HG02870 (cell line): ENCODE data around the gene NID1.
"Not testable (repeated sequence)": the region's sequence is repeated elsewhere in the genome, so short reads cannot be mapped to it uniquely, and the experiment has no call there.

ENCODE experiments used
- ATAC-seq: cut with Tn5 transposase; IDR thresholded peaks from one replicate; pipeline ENCODE4 v1.9.1; 2021; ENCODE audit warnings: mild to moderate bottlenecking, moderate library complexity; ENCODE audit not compliant: unreplicated experiment

Gene NID1

DNA sequence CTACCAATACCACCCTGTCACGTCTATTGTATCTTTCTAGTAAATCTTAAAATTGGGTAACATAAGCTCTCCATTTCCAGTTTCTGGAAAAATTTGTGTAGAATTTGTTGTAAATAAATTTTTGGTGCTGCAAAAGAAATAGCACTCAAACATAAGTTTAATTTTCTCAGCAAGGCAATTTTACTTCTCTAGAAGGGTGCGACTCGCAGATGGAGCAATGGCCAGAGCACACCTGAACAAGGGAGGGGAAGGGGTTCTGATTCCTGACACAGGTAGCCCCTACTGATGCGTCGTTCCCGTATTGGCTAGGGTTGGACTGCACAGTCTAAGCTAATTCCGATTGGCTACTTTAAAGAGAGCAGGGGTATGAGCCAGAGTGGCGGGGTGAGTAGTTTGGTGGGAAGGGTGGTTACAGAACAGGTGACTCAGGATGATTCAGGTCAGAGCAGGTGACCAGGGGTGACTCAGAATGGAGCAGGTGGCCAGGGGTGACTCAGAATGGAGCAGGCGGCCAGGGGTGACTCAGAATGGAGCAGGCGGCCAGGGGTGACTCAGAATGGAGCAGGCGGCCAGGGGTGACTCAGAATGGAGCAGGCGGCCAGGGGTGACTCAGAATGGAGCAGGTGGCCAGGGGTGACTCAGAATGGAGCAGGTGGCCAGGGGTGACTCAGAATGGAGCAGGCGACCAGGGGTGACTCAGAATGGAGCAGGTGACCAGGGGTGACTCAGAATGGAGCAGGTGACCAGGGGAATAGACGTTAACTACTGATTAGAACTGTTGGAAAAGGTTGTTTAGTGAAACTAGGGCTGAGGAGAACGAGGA lies 32.0 kb upstream of the NID1 start:
- ATAC-seq, result not testable (repeated sequence)

DNA sequence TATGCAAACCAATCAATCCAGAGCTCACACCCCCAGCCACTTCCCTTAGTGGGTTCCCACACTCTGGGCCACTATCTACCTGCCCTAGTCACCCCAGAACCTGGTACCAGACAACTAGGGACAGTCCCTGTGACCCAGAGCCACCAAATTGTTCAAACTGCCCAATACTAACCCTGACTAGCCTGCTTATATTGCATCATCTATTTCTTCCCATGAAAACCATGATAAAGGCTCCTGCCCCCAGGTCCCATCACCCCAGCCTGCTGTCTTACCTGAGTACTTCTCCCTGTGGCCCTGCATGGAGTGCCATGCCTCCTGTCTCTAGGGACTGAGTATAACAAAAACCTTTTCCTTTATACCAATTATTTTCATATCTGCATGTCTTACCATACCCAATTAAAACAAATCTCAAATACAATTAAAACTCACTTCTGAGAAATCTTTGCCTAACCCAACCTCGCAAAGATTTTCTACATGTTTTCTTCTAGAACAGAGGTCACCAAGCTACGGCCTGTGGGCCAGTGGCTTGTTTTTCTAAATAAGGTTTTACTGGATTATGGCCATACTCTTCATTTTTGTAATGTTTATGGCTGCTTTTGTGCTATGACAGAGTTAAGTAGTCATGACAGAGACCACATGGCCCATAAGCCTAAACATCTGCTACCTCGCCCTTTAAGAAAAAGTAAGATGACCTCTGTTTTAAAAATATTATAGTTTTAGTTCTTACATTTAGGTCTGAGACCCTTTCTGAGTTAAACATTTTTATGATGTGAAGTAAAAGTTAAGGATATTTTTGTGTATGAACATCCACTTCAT lies 31.0 kb upstream of the NID1 start:
- ATAC-seq, result no peak

DNA sequence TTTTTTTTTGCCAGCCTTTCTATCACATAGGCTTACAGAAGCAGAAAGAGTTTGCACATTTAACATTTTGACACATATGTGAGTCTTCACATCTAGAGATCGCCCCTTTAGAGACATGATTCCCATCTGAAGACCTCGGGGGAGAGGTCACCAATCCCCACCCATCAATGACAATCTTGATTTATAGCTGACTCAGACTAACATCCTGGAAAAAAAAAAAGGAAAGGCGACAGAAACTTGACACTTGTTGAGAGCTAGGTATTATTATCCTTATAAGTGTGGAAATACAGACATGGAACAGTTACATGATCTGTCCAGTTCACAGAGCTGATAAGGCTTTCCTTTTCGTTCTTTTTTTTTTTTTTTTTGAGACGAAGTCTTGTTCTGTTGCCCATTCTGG lies 28.0 kb upstream of the NID1 start:
- no peak for ATAC-seq

DNA sequence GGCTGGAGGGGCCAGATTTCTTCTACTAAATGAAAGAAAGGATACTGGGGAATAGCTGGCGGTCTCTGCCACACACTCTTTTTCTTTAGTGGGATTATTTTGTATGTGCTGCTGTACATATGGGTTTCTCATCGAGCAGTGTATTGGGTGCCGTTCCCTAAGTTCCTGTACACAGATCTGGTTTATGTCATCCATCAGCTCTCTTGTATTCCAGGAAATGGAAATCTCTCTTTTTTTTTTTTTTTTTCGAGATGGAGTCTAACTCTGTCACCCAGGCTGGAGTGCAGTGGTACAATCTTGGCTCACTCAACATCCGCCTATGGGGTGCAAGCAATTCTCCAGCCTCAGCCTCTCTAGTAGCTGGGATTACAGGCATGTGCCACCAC lies 27.0 kb upstream of the NID1 start:
- no peak for ATAC-seq

DNA sequence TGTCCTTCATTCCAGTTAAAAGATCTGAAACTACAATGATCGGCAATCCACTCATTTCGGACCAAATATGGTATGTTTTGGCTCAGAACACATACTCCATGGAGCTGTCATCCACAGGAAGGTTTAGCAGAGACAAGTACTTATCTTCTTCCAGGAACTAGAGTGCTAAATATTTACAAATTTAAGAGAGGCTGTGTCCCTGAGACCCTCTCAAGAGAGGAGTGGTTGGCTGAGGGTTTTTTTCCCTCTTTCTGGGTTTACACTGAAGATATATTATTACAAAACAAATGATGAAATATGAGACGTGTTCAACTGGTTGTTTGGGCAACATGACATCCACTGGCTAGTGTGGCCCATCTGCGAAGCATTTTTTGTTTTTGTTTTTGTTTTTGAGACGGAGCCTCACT lies 25.9 kb upstream of the NID1 start:
- ATAC-seq, result no peak

DNA sequence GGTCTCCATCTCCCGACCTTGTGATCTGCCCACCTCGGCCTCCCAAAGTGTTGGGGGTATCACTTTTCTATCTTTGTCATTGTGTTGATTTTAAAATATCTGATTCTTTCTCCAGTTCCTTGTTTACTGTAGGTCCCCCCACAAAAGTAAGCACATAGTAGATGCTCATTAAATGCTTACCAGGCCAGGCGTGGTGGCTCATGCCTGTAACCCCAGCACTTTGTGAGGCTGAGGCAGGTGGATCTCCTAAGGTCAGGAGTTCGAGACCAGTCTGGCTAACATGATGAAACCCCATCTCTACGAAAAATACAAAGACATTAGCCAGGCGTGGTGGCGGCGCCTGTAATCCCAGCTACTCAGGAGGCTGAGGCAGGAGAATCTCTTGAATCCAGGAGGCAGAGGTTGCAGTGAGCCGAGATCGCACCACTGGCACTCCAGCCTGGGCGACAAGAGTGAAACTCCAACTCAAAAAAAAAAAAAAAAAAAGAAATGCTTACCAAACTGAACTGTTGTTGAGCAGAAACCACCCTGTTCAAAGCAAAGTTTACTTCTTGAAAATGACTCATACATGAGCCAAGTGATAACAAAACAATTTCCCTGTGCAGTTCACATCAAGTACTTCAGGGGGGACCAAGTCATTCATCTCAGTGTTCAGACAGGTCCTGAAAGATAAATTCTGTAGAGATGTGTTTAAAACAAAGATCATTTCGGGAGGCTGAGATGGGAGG lies 24.3 kb upstream of the NID1 start:
- no peak for ATAC-seq

DNA sequence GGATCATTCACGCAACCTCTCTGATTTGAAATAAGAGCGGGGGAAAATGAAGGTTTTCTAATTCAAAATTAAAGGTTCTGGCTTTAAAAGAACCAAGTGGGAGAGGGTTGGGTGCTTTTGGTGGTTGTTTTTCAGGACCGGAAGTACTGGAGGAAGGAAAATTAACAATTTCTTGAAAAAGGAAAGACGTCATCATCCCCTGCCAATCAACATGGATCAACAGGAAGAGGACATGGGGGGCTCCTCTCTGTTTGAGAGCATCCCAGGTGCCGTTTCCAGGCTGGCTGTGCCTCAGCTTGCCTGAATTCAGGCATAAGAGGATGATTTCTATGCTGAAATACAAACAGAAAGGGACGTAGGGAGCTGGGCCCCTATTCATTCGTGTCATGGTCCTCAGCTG lies 21.6 kb upstream of the NID1 start:
- ATAC-seq, result no peak

DNA sequence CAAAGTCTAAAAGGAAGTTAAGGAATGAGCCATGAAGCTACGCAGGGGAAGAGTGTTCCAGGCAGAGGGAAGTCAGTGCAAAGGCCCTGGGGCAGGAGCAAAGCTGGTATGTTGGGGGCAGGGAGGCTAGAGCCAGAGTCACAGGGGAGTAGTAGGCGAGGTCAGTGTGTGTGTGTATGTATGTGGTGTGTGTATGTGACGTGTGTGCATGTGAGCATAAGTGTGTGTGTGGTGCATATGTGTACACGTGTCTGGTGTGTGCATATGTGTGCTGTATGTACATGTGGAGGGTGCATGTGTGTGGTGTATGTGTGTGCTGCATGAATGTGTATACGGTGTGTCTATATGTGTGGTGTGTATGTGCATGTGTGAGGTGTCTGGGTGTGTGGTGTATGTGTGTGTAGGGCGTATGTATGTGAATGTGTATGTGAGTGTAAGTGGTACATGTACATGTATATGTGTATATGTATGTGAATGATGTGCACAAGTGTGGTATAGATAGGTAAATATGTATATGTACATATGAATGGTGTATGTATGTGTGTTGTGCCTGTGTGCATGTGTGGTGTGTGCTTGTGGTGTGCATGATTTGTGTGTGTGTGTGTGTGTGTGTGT lies 20.8 kb upstream of the NID1 start:
- no peak for ATAC-seq

DNA sequence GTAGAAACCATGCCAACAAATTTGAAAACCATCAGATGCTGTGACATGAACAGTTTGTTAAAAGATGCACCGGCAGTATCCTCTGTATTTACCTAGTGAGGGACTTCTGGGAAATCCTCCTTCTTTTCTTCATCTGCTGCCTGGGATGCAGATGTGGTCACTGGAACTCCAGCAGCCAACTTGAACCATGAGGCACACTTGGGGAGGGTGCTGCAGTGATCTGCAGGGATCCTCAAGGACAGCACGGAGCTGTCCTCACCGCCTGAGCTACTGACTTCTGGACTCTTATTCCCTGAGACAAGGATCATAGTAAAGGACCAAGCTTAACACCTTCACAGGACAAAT lies 19.5 kb upstream of the NID1 start:
- no peak for ATAC-seq

DNA sequence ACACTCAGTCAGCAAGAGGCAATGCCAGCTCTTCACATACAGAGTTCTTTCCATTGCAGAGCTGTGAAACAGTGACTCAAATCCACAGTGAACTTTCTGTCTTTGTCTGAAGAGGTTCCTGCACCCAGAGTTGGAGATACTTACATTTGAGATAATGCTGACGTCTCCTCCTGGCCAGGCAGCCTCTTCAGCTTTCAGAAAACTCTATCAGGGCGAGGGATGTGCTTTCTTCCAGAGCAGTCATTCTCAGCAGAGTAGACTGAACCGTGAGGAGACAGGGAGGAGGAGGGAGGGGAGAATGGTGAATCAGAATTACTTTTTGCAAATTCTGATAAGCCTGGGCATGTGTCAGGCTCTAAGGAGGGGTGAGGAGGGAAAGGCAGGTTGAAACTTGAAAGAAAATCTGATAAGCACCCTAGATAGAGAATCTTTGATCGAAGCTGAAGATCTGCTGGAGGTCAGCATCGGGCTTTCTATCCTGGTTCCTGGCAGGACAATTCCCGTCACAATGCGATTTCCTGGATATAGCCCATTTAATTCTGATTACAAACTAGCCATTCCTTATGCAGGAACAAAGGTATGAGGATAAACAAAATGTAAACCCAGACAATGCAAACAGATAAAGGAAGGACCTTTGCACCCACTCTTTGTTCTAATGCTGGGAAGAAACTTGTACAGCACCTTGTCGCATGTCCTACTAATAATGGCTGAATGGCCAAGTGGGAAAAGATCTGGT lies 18.9 kb upstream of the NID1 start:
- no peak for ATAC-seq

DNA sequence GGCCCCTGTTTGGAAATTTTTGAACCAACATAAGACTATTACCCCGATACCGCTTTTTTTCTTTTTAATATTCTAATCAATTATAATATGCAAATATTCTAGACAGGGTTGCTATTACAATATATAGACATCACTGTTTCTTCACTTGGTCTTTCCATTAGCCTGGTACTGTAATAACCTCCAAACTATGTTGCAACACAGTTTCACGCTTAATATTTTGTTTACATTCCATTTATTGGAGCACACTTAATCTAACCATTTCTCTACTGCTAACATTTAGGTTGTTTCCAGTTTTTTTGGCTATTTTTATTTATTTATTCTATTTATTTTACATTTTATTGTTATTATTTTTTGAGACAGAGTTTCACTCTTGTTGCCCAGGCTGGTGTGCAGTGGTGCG lies 17.6 kb upstream of the NID1 start:
- ATAC-seq, result no peak

DNA sequence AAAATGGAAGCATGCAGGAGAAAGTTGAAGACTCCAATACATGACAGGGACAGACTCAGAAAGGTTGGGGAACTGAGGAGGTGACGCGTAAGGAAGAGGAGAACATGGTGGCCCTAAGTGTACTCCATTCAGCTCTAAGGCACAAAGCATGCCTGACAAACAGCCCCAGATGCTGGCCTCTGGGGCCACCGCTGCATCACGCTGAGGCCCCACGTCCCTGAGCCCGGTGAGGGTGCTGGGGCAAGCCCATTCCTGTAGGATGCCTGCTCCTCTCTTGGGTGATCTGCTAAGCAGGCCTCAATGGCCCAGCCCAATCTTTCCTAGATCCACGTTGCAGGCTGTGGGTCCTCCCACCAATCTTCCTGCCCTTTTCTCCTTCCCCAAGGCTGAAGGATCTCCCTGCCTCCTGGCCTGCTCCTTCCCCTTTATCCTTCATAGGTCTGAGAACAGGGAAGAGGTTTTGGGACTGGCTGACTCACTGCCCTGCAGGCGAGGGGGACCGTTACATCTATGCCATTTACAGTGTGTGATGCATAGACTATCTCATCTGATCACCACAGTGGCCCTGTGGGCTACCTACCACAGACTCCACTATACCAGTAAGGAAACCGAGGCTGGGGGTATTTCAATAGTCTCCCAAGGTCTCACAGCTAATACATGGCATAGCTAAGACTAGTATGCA lies 16.8 kb upstream of the NID1 start:
- ATAC-seq, result no peak

DNA sequence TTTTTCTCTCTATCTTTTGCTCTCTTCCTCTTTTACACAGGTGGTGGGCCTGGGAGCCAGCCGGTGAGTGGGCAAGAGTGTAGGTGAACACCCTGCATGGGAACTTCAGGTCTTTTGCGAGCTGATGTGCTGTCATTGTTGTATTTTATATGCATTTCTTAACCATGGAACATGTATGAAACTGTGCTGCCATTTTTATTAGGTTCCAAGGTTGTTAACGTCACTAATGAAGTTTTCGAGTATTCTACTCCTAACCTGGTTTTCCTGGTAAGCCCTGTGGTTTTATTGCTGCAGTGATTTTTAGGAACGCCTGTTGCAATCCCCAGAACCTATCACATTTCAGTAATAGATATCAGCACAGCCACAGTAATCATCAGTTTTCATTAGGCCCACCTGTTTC lies 14.8 kb upstream of the NID1 start:
- ATAC-seq, result no peak

DNA sequence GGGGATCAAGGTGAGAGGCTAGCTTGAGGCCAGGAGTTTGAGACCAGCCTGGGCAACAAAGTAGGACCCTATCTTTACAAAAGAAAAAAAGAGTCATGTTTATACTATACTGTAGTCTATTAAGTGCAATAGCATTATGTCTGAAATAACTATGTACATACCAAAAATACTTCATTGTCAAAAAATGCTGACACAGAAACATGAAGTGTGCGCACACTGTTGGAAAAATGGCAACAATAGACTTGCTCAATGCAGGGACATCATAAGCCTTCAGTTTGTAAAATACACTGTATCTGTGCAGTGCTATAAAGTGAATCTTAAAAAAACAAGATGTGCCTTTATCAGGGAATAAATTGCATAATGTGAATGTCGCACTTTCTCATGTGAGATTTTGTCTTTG lies 14.1 kb upstream of the NID1 start:
- no peak for ATAC-seq

DNA sequence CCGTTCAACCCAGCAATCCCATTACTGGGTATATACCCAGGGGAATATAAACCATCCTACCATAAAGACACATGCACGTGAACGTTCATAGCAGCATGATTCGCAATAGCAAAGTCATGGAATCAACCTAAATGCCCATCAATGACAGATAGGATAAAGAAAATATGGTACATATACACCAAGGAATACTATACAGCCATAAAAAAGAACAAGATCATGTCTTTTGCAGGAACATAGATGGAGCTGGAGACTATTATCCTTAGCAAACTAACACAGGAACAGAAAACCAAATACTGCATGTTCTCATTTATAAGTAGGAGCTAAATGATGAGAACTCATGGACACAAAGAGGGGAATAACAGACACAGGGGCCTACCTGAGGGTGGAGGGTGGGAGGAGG lies 13.2 kb upstream of the NID1 start:
- ATAC-seq, result not testable (repeated sequence)

DNA sequence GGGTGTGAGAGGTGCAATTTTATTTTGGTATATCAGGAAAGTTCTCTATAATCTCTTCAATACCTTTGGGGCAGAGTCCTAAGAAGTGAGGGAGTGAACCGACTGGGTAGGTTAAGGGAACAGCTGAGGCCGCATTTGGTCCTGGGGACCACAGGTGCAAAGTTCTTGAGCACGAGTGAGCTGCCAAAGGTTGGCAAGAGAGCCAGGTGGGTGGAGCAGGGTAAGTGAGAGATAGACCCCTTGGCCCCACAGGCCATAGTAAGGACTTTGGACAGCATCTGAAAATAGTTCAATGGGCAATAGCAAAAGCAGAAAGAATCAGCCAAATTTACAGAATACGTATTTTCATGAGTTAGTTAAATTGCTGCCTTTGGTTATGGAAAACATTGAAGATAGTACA lies 11.0 kb upstream of the NID1 start:
- no peak for ATAC-seq

DNA sequence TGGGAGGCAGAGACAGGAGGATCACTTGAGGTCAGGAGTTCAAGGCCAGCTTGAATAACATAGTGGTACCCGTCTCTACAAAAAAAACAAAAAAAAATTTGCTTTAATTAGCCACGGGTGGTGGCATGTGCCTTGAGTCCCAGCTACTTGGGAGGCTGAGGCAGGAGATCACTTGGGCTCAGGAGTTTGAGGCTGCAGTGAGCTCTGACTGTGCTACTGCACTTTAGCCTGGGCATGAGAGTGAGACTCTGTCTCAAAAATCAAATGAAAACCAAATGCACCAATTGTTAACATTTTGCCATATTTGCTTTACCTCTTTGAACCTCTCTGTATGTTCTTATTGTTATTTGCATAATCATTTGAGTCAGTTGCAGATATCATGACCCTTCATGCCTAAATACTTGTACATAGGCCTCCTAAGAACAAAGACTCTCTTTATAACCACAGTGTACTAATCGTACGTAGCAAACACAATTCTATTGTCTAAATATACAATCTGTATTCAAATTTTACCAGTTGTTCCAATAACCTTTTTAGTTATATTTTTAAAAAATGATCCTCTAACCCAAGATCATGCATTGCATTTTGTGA lies 8.5 kb upstream of the NID1 start:
- no peak for ATAC-seq

DNA sequence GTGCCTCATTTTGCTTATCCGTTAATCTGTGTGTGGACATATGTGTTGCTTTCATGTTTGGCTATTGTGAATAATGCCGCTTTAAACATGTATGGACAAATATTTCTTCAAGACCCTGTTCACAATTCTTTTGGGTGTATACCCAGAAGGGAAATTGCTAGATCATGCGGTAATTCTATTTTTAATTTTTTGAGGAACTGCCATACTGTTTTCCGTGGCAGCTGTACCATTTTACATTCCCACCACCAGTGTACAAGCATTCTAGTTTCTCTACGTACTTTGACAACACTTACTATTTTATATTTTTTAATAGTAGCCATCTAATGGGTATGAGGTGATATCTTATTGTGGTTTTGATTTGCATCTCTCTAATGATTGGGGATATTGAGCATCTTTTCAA lies 7.1 kb upstream of the NID1 start:
- ATAC-seq, result no peak

DNA sequence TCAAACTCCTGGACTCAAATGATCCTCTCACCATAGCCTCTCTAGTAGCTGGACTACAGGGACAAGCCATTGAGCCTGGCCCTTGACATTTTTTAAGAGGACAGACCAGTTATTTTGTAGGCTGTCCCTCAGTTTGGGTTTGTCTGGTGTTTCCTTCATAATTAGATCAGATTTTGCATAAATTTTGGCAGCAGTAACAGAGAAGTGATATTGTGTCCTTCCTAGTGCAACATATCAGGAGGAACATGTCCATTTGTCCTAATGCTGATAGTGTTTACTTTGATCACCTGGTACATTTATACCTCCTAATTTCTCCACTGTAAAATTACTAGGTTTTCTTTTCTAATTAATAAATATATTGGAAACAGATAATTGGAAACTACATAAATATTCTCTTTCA lies 5.9 kb upstream of the NID1 start:
- ATAC-seq, result no peak

DNA sequence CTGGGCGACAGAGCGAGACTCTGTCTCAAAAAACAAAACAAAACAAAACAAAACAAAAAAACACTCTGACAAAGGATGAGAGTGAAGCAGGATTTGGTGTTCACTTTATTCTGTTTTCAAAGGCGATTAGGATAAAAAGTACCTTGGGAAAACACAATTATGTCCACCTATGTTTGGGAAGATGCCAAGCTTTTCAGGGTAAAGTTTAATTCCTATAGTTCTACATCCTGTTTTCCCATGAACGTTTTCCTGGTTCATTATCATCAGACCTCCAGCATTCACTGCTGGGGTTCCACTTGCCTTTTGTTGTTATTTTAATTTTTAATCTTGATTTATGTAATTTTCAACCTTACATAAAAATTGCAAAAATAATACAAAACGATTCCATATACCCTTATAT lies 4.9 kb upstream of the NID1 start:
- no peak for ATAC-seq
